GM21367 (cell line): ENCODE data around the gene ASPG.

Experiments
- ATAC-seq: cut with Tn5 transposase; IDR thresholded peaks from one replicate; pipeline ENCODE4 v1.9.1; 2021; ENCODE audit not compliant: unreplicated experiment

ASPG gene

GRCh38 chr14:104085032-104085888 is at the start of gene ASPG:
ASPG (plus strand) TSS chr14:104085700; CDS start chr14:104085771, 71 bp downstream.
- ATAC-seq: no peak

GRCh38 chr14:104036212-104036611 is 49.3 kb upstream of the ASPG start:
- no peak for ATAC-seq

- no peak for ATAC-seq
These were observed 48.4 kb upstream of the ASPG start for GRCh38 chr14:104037074-104037473.

- no peak for ATAC-seq
These were observed 47.6 kb upstream of the ASPG start for GRCh38 chr14:104037903-104038302.

- no peak for ATAC-seq
These were observed 46.3 kb upstream of the ASPG start for GRCh38 chr14:104039214-104039613.

- no peak for ATAC-seq
These were observed 45.0 kb upstream of the ASPG start for GRCh38 chr14:104040539-104040938.

GRCh38 chr14:104041430-104042104 is 43.9 kb upstream of the ASPG start:
- no peak for ATAC-seq

- ATAC-seq: no peak
These were observed 41.5 kb upstream of the ASPG start for GRCh38 chr14:104044016-104044415.

- no peak for ATAC-seq
These were observed 37.7 kb upstream of the ASPG start for GRCh38 chr14:104047761-104048160.

- ATAC-seq: no peak
These were observed 36.6 kb upstream of the ASPG start for GRCh38 chr14:104048758-104049507.

- no peak for ATAC-seq
These were observed 35.8 kb upstream of the ASPG start for GRCh38 chr14:104049576-104050240.

GRCh38 chr14:104051092-104051813 is 34.2 kb upstream of the ASPG start:
- no peak for ATAC-seq

GRCh38 chr14:104054222-104054905 is 31.1 kb upstream of the ASPG start:
- ATAC-seq: no peak

- ATAC-seq: no peak
These were observed 23.2 kb upstream of the ASPG start for GRCh38 chr14:104062281-104062680.

GRCh38 chr14:104064003-104064402 is 21.5 kb upstream of the ASPG start:
- ATAC-seq: no peak

GRCh38 chr14:104066279-104066678 is 19.2 kb upstream of the ASPG start:
- no peak for ATAC-seq

- ATAC-seq: no peak
These were observed 18.7 kb upstream of the ASPG start for GRCh38 chr14:104066719-104067295.

GRCh38 chr14:104069541-104069940 is 16.0 kb upstream of the ASPG start:
- ATAC-seq: no peak

- ATAC-seq: no peak
These were observed 12.9 kb upstream of the ASPG start for GRCh38 chr14:104072586-104072985.
